HepG2 (cell line): ENCODE results near the gene PRDX3.

Source experiments
- KLF13 ChIP-seq: sonication (generic); formaldehyde crosslinking; IDR thresholded peaks from 2 replicates; pipeline ENCODE4 v1.4.0; 2020; ENCODE audit warnings: mild to moderate bottlenecking, missing genetic modification reagents
- ZNF3 ChIP-seq: IDR thresholded peaks from 2 replicates; pipeline ENCODE4 v1.7.0; 2017; ENCODE audit warnings: inconsistent platforms
- TF ChIP-seq, protein P1 (sequence below): sonication (generic); formaldehyde crosslinking; IDR thresholded peaks from 2 replicates; pipeline ENCODE4 v1.9.0; 2021; ENCODE audit warnings: missing genetic modification reagents, mild to moderate bottlenecking, borderline replicate concordance

DNA sequence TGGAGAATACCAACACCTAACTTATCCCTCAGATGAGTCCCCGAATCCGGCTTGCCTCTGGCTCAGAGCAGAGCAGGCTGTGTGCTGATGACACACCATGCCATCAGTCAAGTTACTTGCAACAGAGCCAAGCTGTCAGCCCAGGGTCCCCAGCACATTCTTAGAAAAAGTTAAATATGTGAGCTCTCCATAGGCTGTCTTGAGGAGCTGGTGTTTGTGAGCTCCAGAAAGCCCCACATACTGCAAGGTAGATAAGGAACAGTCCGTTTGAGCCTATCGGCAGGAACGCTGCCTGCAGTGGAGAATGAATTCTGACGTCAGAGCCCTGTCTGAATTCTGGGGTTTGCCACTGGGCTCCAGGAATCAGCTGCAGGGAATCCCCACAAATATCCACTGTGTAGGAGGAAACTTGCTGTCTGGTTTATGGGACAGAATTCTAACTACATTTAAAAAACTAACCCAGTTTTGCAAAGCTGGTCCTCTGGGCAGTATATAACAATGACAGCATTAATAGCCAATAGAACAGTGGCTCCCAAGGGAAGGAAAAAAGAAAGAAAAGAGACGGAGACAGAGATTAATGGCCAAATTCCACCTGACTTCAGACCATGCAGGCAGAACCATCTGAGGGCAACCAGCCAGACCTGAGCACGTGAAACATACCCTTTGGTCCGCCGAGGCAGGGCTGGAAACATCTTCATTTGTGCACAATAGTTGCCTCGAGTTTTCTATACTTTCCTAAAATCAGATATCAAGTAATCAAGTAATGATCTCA lies 16.7 kb downstream of the PRDX3 start:
- TF ChIP-seq KLF13 (CRISPR knock-in tag): no peak
- no peak for TF ChIP-seq ZNF3 (CRISPR knock-in tag)
- TF ChIP-seq, protein P1, sequence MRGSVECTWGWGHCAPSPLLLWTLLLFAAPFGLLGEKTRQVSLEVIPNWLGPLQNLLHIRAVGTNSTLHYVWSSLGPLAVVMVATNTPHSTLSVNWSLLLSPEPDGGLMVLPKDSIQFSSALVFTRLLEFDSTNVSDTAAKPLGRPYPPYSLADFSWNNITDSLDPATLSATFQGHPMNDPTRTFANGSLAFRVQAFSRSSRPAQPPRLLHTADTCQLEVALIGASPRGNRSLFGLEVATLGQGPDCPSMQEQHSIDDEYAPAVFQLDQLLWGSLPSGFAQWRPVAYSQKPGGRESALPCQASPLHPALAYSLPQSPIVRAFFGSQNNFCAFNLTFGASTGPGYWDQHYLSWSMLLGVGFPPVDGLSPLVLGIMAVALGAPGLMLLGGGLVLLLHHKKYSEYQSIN (CRISPR knock-in tag): no peak
